ENCODE data around the gene EMC9.

GRCh38 chr14:24151404-24152080 is 10.2 kb upstream of the EMC9 start:
- TF ChIP-seq CTCF (IDR thresholded peaks at IDR 0.05) (no peak), SIN3A (IDR thresholded peaks at IDR 0.05; ENCODE audit: borderline replicate concordance, low read depth, low read length) (no peak), SMC3 (IDR thresholded peaks at IDR 0.05; ENCODE audit: low read depth, low read length) (no peak), EP300 (IDR thresholded peaks at IDR 0.05; ENCODE audit: borderline replicate concordance in 1 of 2, low read depth in 1 of 2, low read length in 1 of 2) (no peak), MAX (IDR thresholded peaks at IDR 0.05; ENCODE audit: low read depth) (no peak), ELF1 (IDR thresholded peaks at IDR 0.05) (no peak), YY1 (IDR thresholded peaks at IDR 0.05; ENCODE audit: low read depth) (no peak), JUND (IDR thresholded peaks at IDR 0.05) (no peak), TAF1 (IDR thresholded peaks at IDR 0.05; ENCODE audit: borderline replicate concordance, low read depth, low read length) (no peak)
